Stimulated activated CD4-positive, alpha-beta T cell treated with anti-CD3 and anti-CD28 coated beads, TNF-alpha, amount 100 ng/mL, for 1 hour (primary cell): ENCODE data around the gene NAT10.
A peak's percentile ranks its signal among the peaks of the same experiment; 100 is the strongest.
"Not testable (repeated sequence)": the region's sequence is repeated elsewhere in the genome, so short reads cannot be mapped to it uniquely, and the experiment has no call there.

Source experiments
- DNase-seq, 3 donors: peaks; one replicate each; pipeline ENCODE4 v3.0.0-alpha.2; 2020; ENCODE audit warnings: low read depth in 3 of 3, low spot score in 1 of 3

Gene NAT10

DNA sequence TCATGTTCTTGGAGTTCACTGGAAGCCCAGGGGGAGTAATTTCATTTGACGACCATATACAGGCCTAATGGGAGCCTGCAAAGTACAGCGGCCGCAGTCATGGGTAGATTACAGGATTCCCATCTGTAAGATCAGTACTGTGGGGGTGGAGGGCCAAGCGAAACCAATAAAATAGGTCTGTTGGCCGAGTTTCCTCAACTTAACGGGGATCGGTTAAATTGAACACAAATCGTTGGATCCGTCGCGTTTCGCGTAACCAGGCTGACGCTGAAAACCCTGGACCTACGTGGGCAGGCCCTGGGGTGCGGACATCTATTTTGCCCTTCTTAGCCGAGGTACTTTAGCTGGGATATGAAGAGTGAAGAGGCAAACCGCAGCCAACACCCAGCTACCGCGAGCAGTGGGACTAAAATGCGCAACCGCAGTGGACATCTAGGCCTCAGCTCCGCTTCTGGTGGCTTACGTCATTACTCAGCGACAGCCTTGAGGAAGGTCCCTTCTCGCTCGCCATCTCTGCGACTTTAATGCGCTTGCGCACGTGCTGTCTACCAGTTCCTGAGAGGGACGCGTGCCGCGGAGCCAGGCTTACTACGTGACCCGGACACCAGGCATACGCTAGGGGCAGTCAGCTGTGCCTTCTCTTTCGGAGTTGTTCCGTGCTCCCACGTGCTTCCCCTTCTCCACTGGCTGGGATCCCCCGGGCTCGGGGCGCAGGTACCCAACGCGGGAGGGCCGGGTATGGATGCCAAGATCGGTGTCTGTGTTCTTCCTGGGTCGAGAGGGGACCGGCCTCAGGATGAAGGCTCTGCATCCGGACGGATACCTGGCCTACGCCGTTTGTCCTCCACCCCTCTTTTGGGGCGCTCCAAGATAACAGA lies at the start of gene NAT10:
NAT10 (plus strand) TSS at position 551 of the 878 bp plus-strand sequence. CDS start 2,597 bp downstream, outside the sequence.
- DNase-seq, result peak; percentile 90 to 95 (median 94)

- no peak for DNase-seq
Observed at GRCh38 chr11:34056672-34057071, 48.8 kb upstream of the NAT10 start.

GRCh38 chr11:34063061-34063795 lies 42.2 kb upstream of the NAT10 start:
- no peak for DNase-seq

- no peak for DNase-seq
Observed at GRCh38 chr11:34064291-34064690, 41.1 kb upstream of the NAT10 start.

DNA sequence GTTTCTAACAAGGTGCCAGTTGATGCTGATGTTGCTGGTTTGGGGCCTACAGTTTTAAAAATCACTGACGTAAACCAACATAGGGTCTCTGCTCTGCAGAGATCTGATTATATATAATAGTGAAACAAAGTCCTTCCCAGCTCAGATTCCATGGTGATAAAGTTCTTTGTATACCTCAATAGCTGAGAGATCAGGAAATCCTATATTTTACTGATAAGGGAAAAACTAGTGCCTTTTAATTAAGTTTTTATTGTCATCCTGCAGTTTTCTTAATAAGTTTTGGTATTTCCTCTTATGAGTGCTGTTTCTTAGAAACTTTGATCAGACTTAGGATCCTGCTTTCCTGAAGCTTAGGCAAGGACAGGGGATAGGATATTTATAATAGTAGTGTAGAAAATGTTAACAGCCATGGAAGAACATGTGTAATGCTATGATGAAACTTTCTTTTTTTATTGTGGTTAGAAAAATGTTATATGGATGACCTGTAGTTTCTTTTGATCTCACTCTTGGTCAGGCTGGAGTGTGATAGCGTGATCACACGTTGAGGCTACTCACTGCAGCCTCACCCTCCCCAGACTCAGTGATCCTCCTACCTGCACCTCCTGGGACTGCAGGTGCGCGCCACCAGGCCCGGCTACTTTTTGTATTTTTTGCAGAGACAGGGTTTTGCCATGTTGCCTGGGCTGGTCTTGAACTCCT lies 39.8 kb upstream of the NAT10 start:
- DNase-seq, result no peak

GRCh38 chr11:34066766-34067165 lies 38.7 kb upstream of the NAT10 start:
- not testable (repeated sequence) for DNase-seq

GRCh38 chr11:34067383-34068065 lies 37.9 kb upstream of the NAT10 start:
- no peak for DNase-seq

DNA sequence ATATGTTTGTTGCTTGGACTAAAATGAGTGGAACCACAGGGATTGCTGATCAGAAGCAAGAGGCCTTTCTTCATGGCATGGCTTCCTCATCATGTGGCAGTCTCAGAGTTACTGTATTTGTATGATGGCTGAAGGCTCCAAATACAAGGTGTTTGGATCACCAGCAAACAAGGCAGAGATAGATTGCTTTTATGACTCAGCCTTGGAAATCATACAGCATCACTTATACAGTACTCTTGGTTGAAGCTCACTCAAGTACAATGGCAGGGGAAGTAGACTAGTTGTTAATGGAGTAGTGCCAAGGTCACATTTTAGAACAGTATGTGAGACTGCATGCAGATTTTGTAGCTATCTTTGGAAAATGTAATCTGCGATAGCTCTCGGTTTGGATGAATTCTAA lies 37.3 kb upstream of the NAT10 start:
- DNase-seq, result no peak

GRCh38 chr11:34071306-34071705 lies 34.1 kb upstream of the NAT10 start:
- not testable (repeated sequence) for DNase-seq

DNA sequence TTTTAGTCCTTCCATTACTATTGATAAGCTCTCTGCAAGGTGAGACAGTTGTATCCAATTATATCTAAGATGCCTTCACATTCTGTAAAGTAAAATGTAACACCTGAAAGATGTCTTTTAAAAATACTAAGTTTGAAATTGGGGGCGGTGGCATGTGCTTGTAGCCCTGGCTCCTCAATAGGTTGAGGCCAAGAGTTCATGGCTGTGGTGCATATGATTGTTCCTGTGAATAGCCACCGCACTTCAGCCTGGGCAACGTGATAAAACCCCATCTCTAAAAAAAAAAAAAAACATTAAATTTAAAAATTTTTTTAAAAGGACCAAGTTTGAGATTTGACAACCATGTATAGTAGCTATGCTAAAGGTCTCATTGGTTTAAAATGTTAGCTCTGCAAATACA lies 33.4 kb upstream of the NAT10 start:
- no peak for DNase-seq

DNA sequence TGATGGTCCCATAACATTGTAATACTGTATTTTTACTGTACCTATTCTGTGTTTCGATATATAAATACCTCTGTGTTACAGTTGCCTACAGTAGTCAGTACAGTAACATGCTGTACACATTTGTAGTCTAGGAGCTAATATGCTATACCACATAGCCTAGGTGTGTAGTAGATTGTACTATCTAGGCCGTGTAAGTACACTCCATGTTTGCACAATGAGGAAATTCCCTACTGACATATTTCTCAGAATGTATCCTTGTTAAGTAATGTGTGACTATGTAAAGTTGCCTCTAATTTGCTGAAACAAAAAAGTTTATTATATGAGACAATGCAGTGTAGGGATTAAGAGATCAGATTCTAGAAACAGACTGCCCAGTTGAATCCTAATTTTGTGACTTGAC lies 32.6 kb upstream of the NAT10 start:
- DNase-seq, result no peak

GRCh38 chr11:34074391-34074790 lies 31.0 kb upstream of the NAT10 start:
- no peak for DNase-seq

DNA sequence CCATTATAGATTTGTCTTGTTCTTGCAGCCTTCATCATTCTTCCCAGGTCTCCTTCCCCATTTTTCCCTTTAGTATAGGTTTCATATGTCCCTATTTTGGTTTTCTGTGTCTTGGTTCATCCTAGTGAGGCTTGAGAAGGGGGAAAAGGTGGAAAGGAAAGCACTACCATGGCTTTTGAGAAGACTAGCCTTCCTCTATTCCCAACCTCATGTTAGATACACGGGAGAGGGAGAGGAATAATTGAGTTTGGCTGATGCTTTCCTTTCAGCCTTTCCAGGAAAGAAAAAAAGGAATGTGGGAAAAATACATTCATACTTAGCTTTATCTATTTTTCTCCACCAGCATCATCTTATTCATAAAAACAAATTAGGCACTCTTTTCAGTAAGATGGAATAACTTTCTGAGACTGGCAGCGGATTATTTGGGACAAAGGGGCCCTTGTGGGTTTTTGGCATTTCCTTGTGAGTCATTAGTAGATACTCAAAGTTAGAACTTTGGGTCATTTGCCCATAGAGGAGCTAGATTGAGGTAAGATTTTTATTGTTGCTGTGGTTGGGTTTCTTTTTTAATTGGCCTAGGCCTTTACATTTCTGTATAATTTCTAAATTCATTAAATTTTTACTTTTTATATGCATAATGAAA lies 30.1 kb upstream of the NAT10 start:
- no peak for DNase-seq

GRCh38 chr11:34080609-34081008 lies 24.8 kb upstream of the NAT10 start:
- DNase-seq, result no peak

DNA sequence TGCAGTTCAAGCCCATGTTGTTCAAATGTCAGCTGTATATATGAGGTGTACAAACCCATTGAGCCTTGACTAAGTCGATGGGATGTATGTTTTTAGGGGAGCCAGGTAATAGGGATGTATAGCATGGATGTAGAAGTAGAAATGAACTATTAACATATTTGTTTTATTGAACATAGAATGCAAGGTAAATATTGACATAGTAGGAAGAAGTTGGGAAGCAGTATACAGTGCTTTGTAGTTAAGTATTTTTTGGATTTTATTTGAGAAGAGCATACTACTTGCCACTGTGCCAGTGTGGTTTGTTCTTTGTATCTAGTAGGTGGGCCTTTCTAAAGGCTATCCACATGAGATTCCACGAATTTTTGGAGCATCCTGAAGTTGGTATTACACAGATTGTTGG lies 20.8 kb upstream of the NAT10 start:
- no peak for DNase-seq

GRCh38 chr11:34086554-34087283 lies 18.7 kb upstream of the NAT10 start:
- DNase-seq, result no peak

GRCh38 chr11:34091825-34092224 lies 13.6 kb upstream of the NAT10 start:
- no peak for DNase-seq

DNA sequence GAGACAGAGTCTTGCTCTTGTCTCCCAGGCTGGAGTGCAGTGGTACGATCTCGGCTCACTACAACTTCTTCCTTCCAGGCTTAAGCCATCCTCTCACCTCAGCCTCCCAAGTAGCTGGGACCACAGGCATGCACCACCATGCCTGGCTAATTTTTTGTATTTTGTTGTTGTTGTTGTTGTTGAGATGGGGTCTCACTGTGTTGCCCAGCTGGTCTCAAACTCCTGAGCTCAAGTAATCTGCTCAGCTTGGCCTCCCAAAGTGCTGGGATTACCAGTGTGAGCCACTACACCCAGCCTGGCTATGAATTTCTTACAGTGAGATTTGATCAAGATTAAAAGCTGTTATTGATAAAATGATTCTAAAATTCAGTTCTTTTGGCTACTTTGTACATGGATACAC lies 10.5 kb upstream of the NAT10 start:
- not testable (repeated sequence) for DNase-seq

GRCh38 chr11:34098813-34099212 lies 6.6 kb upstream of the NAT10 start:
- DNase-seq, result no peak

- no peak for DNase-seq
Observed at GRCh38 chr11:34104680-34105078, 750 bp upstream of the NAT10 start.
